ENCODE data around the gene SFTA2. TPM values are rescaled to one million over a fixed set of nuclear protein-coding genes. Genes with fewer than 3 reads are reported as not detected.
A peak's percentile ranks its signal among the peaks of the same experiment; 100 is the strongest.

SFTA2 gene
- total and polyA plus RNA-seq, 9 of the 15 experiments (the other 6 are each of a cell fraction or from before 2014, with no cell fraction given): not detected

GRCh38 chr6:30885999-30886896, 45.7 kb downstream of the SFTA2 start (continued):
- TF ChIP-seq NFIC (IDR thresholded peaks at IDR 0.05) (no peak; the same call in 1 of the 2 replicates), DNMT1 (IDR thresholded peaks at IDR 0.05) (peak; percentile 38; the same call in 1 of the 2 replicates), CCNT2 (IDR thresholded peaks at IDR 0.05; ENCODE audit: borderline replicate concordance, extremely low read depth, insufficient read length, low read depth, low read length) (no peak), SMC3 (conservative IDR thresholded peaks at IDR 0.05; ENCODE audit: insufficient read depth, low read depth, low read length) (no peak), ZBTB11 (CRISPR knock-in tag; IDR thresholded peaks at IDR 0.05) (no peak), GATA2 (CRISPR knock-in tag; IDR thresholded peaks at IDR 0.05) (0 out of 2 replicates have a peak, but pooled peaks have one; percentile 12), CEBPZ (IDR thresholded peaks at IDR 0.05; ENCODE audit: borderline replicate concordance, low read depth, low read length) (no peak), LCOR (CRISPR knock-in tag; IDR thresholded peaks at IDR 0.05) (no peak), TAF15 (IDR thresholded peaks at IDR 0.05; ENCODE audit: low read depth, low read length) (no peak), NEUROD1 (IDR thresholded peaks at IDR 0.05; ENCODE audit: borderline replicate concordance, low read depth, low read length, partially characterized antibody) (no peak), HNRNPK (IDR thresholded peaks at IDR 0.05; ENCODE audit: low read depth, low read length, poor library complexity, severe bottlenecking) (no peak), HMG20A (CRISPR knock-in tag; conservative IDR thresholded peaks at IDR 0.05) (no peak)

All from K562 (cell line).